Upper lobe of right lung (tissue), 1 donor: ENCODE data around the gene JSRP1. TPM values are rescaled to one million over a fixed set of nuclear protein-coding genes. Genes with fewer than 3 reads are reported as not detected.

ENCODE experiments used
- ATAC-seq: fragments of 200-7000 bp; cut with Tn5 transposase; one replicate; pipeline ENCODE4 v1.9.1; 2020; ENCODE audit warnings: mild to moderate bottlenecking, moderate library complexity
- DNase-seq: peaks from one replicate; pipeline ENCODE4 v3.0.0-alpha.2; 2020
- H3K27ac ChIP-seq: fragments of 200-600 bp; one replicate; pipeline ENCODE4 v1.8.0; 2022
- H3K27me3 ChIP-seq: fragments of 200-600 bp; one replicate; pipeline ENCODE4 v1.8.0; 2022; ENCODE audit warnings: mild to moderate bottlenecking
- H3K36me3 ChIP-seq: fragments of 200-600 bp; one replicate; pipeline ENCODE4 v1.8.0; 2022
- H3K4me1 ChIP-seq: fragments of 200-600 bp; one replicate; pipeline ENCODE4 v1.8.0; 2022
- H3K4me3 ChIP-seq: fragments of 200-600 bp; one replicate; pipeline ENCODE4 v1.8.0; 2022; ENCODE audit warnings: mild to moderate bottlenecking
- H3K9me3 ChIP-seq: fragments of 200-600 bp; one replicate; pipeline ENCODE4 v1.8.0; 2022
- intact Hi-C: fragments of 100-400 bp; cut with DNase I; formaldehyde crosslinking; loops from one replicate; pipeline ENCODE4 v1.11.0; 2022
- total RNA-seq: library from RNA; stranded (reverse); fragmentation: NEBNext Ultra II Directional; extraction: Animal tissue kit (Norgen Biotek cat#: 25700); gene quantifications from one replicate; pipeline ENCODE4 v1.2.1, GENCODE V29; 2021
- TF ChIP-seq, protein P1 (sequence below): fragments of 200-600 bp; IDR thresholded peaks from one replicate; pipeline ENCODE4 v1.8.0; 2022; ENCODE audit warnings: antibody characterized with exemption
- donor health status: DM: no; HTN: yes; CAD: no; lungs with severe emphysema.

Gene JSRP1
- total RNA-seq, 1 donor from 2014 or later = 1.1 TPM

DNA sequence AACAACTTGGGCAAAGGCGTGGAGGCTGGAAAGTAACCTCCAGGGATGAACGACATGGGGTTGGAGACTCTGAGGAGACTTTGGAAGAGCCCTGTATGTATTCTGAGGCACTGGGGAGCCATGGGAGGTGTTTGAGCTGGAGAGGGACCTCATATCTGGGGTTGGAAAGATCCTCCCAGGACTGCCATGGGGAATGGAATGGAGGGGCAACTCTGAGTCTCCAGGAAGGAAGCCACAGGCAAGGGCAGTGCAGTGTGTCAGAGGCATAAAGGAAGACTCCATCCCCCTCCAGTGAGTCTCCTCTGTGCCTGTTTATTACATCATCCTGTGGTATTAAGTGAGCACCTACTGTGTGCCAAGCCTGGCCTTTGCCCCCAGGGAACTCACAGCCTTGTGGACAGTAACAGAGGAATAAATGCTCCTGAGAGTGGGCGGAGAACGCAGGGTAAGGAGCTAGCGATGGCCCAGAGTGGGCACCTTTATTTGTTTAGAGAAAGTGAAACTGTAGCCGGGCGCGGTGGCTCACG, 18.0 kb upstream of the JSRP1 start:
- peak overlapping the region; percentile 36 for H3K4me3 ChIP-seq

DNA sequence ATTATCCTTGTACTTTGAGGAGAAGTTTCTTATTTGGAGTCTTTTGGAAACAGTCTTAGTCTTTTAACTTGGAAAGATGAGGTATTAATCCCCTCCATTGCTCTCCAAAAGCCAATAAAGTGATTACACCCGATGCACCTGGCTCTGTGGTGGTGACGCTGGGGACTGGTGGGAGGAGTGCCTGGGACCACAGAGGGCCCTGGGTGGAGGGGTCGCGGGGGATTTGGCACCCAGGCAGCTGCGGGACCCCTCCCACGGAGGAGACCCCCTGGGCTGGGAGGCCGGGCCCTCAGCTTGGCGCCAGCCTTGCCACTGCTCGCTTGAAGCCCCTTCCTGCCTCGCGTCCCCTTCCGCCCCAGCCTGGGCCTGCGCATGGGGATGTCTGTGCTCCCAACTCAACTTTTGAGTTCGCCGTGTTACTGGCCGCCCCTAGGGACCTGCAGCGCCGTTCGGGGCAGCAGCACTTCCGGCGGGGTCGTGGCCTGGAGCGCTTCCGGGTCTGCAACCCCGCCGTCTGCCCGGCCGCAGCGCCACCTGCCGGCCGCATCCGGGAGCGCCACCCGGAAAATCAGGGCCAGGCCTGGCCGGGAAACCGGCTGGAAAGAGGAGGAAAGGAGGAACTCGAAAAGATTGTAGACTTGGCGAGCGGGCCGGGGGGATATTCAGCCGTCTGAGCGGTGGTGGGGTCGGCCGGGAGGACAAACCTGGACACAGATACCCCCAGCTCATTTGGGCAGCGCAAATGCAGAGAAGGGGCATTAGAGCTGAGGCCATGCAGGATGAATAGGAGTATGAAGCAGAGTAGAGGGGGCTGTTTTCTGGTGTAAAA, 17.4 kb upstream of the JSRP1 start:
- TF ChIP-seq, protein P1, sequence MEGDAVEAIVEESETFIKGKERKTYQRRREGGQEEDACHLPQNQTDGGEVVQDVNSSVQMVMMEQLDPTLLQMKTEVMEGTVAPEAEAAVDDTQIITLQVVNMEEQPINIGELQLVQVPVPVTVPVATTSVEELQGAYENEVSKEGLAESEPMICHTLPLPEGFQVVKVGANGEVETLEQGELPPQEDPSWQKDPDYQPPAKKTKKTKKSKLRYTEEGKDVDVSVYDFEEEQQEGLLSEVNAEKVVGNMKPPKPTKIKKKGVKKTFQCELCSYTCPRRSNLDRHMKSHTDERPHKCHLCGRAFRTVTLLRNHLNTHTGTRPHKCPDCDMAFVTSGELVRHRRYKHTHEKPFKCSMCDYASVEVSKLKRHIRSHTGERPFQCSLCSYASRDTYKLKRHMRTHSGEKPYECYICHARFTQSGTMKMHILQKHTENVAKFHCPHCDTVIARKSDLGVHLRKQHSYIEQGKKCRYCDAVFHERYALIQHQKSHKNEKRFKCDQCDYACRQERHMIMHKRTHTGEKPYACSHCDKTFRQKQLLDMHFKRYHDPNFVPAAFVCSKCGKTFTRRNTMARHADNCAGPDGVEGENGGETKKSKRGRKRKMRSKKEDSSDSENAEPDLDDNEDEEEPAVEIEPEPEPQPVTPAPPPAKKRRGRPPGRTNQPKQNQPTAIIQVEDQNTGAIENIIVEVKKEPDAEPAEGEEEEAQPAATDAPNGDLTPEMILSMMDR = peak; percentile 96
- Histone ChIP-seq H3K4me1 (peaks cover 44% of the 10 kb centered on the region), H3K4me3 (peak overlapping the region; percentile 36), H3K36me3 (peaks cover 25% of the 10 kb centered on the region), H3K9me3 (no peaks in the 10 kb centered on the region), H3K27ac (peak overlapping the region; percentile 72), H3K27me3 (no peaks in the 10 kb centered on the region)
- peak; percentile 43 for ATAC-seq
- intact Hi-C loops = loop anchor here (5.0 kb wide), 1 partner anchor 36 kb away; the partner anchor contains the start of genes PLEKHJ1 and SF3A2
- peak; percentile 89 for DNase-seq

More for the DNA sequence above, 18.0 kb upstream of the JSRP1 start:
- Histone ChIP-seq H3K4me1 (peaks cover 42% of the 10 kb centered on the region), H3K27ac (peak overlapping the region; percentile 72), H3K36me3 (peaks cover 25% of the 10 kb centered on the region), H3K9me3 (no peaks in the 10 kb centered on the region), H3K27me3 (no peaks in the 10 kb centered on the region)
- no peak for ATAC-seq
- intact Hi-C loops = loop anchor here (5.0 kb wide), 1 partner anchor 37 kb away; the partner anchor contains the start of genes PLEKHJ1 and SF3A2
- no peak for DNase-seq
- TF ChIP-seq, protein P1 = no peak

DNA sequence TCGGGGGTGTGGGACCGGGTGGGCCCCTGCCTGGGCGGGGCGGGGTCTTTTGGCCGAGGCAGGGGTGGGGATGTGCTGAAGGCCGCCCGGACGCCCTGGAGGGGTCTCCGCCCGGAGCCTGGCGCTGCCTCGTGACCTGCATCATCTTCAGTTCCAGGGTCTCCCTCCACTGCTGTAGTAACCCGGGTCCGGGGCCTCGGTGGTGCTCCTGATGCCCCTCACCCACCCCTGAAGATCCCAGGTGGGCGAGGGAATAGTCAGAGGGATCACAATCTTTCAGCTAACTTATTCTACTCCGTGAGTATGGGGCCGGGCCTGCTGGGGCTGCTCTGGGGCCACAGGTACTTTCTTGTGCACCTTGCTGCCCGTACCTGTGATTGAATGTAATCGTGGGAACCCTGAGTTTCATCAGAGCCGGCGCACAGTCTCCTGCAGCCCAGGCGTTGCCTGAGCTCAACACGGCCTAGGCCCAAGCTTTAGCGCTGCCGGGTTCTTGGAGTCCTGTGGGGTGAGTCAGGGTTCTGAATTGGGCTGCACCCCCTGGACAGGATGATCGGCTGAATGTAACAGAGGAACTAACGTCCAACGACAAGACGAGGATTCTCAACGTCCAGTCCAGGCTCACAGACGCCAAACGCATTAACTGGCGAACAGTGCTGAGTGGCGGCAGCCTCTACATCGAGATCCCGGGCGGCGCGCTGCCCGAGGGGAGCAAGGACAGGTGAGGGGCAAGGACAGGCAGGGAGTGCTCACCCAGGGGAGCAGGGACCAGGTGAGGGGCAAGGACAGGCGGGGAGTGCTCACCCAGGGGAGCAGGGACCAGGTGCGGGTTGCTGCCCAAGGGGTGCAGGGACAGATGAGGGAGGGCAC, 15.3 kb upstream of the JSRP1 start:
- H3K36me3 ChIP-seq = peaks cover 25% of the 10 kb centered on the region
- TF ChIP-seq, protein P1 = no peak
- DNase-seq (peak; percentile 67), ATAC-seq (no peak)
- intact Hi-C loops = loop anchor here (5.0 kb wide), 1 partner anchor 34 kb away; the partner anchor contains the start of genes PLEKHJ1 and SF3A2
- H3K4me3 ChIP-seq = peak overlapping the region; percentile 100
- H3K4me1 ChIP-seq = peaks cover 59% of the 10 kb centered on the region
- no peaks in the 10 kb centered on the region for H3K27me3 ChIP-seq
- no peaks in the 10 kb centered on the region for H3K9me3 ChIP-seq
- peak overlapping the region; percentile 98 for H3K27ac ChIP-seq

DNA sequence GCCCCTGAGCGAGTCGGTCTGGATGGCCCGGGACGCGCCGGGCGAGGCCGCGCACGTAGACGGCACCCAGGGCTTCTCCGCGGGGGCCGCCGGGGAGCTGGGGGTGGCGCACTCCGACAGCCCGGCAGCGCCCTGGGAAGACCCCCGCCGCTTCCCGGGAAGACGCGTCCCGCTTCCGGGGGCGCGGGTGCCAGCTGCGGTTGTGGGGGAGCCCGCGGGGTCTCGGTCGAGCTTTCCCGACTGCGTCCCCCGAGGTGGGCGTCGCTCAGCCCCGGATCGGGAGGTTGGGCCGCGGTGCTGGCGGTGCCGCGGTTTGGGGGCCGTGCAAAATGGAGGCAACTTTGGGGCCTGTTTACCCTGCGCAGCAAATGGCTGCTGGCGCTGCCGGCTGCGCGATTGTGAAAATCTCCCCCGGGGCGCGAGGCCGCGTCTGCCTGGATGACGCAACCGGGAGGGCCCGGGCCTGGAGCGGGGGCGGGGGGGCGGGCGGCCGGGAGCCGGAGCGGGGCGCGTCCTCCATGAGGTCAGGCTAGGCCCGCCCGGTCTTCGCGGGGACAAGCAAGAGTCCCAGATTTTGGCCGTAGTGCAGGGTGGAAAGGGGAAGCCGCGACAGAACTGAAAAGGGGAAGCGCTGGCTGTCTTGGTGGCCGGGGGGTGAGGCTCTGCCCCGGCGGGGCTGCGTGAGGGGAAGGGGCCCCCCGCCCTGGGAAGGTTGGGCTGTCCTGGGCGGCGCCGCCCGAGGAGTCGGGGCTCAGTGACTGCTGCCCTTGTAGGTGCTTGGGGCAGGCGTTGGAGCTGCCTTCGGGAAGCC, 14.4 kb upstream of the JSRP1 start:
- peaks cover 65% of the 10 kb centered on the region for H3K4me1 ChIP-seq

More for the DNA sequence above, 14.4 kb upstream of the JSRP1 start:
- H3K27me3 ChIP-seq = no peaks in the 10 kb centered on the region
- H3K36me3 ChIP-seq = peaks cover 25% of the 10 kb centered on the region
- TF ChIP-seq, protein P1 = no peak
- intact Hi-C loops = loop anchor here (5.0 kb wide), 1 partner anchor 33 kb away; the partner anchor contains the start of genes PLEKHJ1 and SF3A2
- peak overlapping the region; percentile 100 for H3K4me3 ChIP-seq
- ATAC-seq (peak; percentile 57), DNase-seq (peak; percentile 95)
- H3K27ac ChIP-seq = peak overlapping the region; percentile 98
- no peaks in the 10 kb centered on the region for H3K9me3 ChIP-seq
